HepG2 (cell line): ENCODE results near the gene RIPOR1. TPM values are rescaled to one million over a fixed set of nuclear protein-coding genes. Genes with fewer than 3 reads are reported as not detected.

Source experiments
- FOXP1 ChIP-seq, 2 experiments: fragments of 450-650 bp in 1 of 2; IDR thresholded peaks; 2 replicates each; pipeline ENCODE4 v1.6.1; 2017 to 2018; ENCODE audit warnings: antibody characterized with exemption in 1 of 2
- KLF13 ChIP-seq: sonication (generic); formaldehyde crosslinking; IDR thresholded peaks from 2 replicates; pipeline ENCODE4 v1.4.0; 2020; ENCODE audit warnings: mild to moderate bottlenecking, missing genetic modification reagents
- RBAK ChIP-seq: sonication (generic); formaldehyde crosslinking; IDR thresholded peaks from 2 replicates; pipeline ENCODE4 v1.5.1; 2020; ENCODE audit warnings: mild to moderate bottlenecking, missing genetic modification reagents
- SUZ12 ChIP-seq: fragments of 150-350 bp; IDR thresholded peaks from 2 replicates; pipeline ENCODE4 v1.6.1; 2014; ENCODE audit warnings: low read depth, low read length
- ZC3H4 ChIP-seq: sonication (generic); formaldehyde crosslinking; IDR thresholded peaks from 2 replicates; pipeline ENCODE4 v1.4.0; 2020; ENCODE audit warnings: missing genetic modification reagents, borderline replicate concordance
- ZFYVE20 ChIP-seq: sonication (generic); formaldehyde crosslinking; IDR thresholded peaks from 2 replicates; pipeline ENCODE4 v1.8.0; 2023; ENCODE audit warnings: low read depth, mild to moderate bottlenecking, moderate library complexity, missing genetic modification reagents, borderline replicate concordance
- ZKSCAN1 ChIP-seq: fragments of 150-350 bp; IDR thresholded peaks from 2 replicates; pipeline ENCODE4 v1.6.1; 2014; ENCODE audit warnings: low read length
- ZNF83 ChIP-seq: sonication (generic); formaldehyde crosslinking; IDR thresholded peaks from 2 replicates; pipeline ENCODE4 v1.4.0; 2020; ENCODE audit warnings: missing genetic modification reagents, mild to moderate bottlenecking, borderline replicate concordance
- polyA plus RNA-seq, 8 experiments: library from polyadenylated mRNA; depleted of rRNA in 3 of 8; stranded (reverse) in 7 of 8; unstranded in 1 of 8; fragments of >200 nt; fragmentation: Illumina TruSeq in 4 of 8; extraction: Trizol in 4 of 8; gene quantifications; 2 replicates each; pipeline versions ENCODE4 v1.2.1 to v1.2.3, GENCODE V29; 2011 to 2016; ENCODE audit warnings: low read depth in 4 of 8, missing spikeins in 1 of 8, mixed read lengths in 1 of 8; ENCODE audit not compliant: insufficient read depth in 1 of 8
- total RNA-seq, 5 experiments: library from RNA; depleted of rRNA; stranded (reverse); fragments of >200 nt; fragmentation: Illumina TruSeq; extraction: Trizol; gene quantifications; 2 replicates each; pipeline ENCODE4 v1.2.3, GENCODE V29; 2016; ENCODE audit warnings: low read depth in 1 of 5
- TF ChIP-seq, protein P1 (sequence below): sonication (generic); formaldehyde crosslinking; IDR thresholded peaks from 2 replicates; pipeline ENCODE4 v1.4.0; 2020; ENCODE audit warnings: missing genetic modification reagents, borderline replicate concordance
- TF ChIP-seq, protein P2 (sequence below): sonication (generic); formaldehyde crosslinking; IDR thresholded peaks from 2 replicates; pipeline ENCODE4; 2020; ENCODE audit warnings: missing genetic modification reagents, mild to moderate bottlenecking, borderline replicate concordance
- TF ChIP-seq, protein P3 (sequence below): sonication (generic); formaldehyde crosslinking; IDR thresholded peaks from 2 replicates; pipeline ENCODE4 v1.4.0; 2020; ENCODE audit warnings: missing genetic modification reagents, mild to moderate bottlenecking, borderline replicate concordance
- TF ChIP-seq, protein P4 (sequence below): sonication (generic); formaldehyde crosslinking; IDR thresholded peaks from 2 replicates; pipeline ENCODE4 v1.5.1; 2020; ENCODE audit warnings: mild to moderate bottlenecking, missing genetic modification reagents, borderline replicate concordance

Gene RIPOR1
- total and polyA plus RNA-seq, 2 of the 13 experiments (the other 11 are each of a cell fraction or from before 2014, with no cell fraction given) = 4.6 to 8.1 TPM

DNA sequence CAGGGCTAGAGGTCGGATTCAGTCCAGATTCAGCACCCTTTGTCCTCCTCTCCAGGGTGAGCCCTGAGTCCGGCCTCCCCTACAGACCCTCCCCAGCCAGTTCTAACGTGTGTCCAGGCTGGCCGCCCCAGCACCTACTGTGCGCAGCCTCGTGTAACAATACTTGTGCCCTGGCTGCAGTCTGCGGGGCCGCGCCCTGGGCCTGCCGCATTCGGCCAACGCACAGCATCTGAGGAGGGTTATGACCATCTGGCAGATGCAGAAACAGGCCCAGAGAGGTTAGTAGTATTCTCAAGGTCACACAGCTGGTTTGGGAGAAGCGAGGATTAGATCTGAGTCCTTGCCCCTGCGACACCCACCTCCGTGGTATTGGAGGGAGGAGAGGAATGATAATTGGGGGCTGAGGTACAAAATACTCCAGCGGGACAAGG is 968 bp downstream of the RIPOR1 start (continued):
- TF ChIP-seq, protein P1, sequence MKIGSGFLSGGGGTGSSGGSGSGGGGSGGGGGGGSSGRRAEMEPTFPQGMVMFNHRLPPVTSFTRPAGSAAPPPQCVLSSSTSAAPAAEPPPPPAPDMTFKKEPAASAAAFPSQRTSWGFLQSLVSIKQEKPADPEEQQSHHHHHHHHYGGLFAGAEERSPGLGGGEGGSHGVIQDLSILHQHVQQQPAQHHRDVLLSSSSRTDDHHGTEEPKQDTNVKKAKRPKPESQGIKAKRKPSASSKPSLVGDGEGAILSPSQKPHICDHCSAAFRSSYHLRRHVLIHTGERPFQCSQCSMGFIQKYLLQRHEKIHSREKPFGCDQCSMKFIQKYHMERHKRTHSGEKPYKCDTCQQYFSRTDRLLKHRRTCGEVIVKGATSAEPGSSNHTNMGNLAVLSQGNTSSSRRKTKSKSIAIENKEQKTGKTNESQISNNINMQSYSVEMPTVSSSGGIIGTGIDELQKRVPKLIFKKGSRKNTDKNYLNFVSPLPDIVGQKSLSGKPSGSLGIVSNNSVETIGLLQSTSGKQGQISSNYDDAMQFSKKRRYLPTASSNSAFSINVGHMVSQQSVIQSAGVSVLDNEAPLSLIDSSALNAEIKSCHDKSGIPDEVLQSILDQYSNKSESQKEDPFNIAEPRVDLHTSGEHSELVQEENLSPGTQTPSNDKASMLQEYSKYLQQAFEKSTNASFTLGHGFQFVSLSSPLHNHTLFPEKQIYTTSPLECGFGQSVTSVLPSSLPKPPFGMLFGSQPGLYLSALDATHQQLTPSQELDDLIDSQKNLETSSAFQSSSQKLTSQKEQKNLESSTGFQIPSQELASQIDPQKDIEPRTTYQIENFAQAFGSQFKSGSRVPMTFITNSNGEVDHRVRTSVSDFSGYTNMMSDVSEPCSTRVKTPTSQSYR = no peak
- TF ChIP-seq RBAK (no peak), KLF13 (CRISPR knock-in tag) (peak; percentile 93), ZC3H4 (CRISPR knock-in tag) (peak; percentile 46; the same call in 1 of the 2 replicates), ZNF83 (CRISPR knock-in tag) (0 out of 2 replicates have a peak, but pooled peaks have one; percentile 30), ZFYVE20 (CRISPR knock-in tag) (0 out of 2 replicates have a peak, but pooled peaks have one; percentile 58), ZKSCAN1 (peak; percentile 95), FOXP1 (IDR thresholded peaks at IDR 0.05) (no peak), FOXP1 (CRISPR knock-in tag; IDR thresholded peaks at IDR 0.05) (no peak), SUZ12 (no peak)
- TF ChIP-seq, protein P2, sequence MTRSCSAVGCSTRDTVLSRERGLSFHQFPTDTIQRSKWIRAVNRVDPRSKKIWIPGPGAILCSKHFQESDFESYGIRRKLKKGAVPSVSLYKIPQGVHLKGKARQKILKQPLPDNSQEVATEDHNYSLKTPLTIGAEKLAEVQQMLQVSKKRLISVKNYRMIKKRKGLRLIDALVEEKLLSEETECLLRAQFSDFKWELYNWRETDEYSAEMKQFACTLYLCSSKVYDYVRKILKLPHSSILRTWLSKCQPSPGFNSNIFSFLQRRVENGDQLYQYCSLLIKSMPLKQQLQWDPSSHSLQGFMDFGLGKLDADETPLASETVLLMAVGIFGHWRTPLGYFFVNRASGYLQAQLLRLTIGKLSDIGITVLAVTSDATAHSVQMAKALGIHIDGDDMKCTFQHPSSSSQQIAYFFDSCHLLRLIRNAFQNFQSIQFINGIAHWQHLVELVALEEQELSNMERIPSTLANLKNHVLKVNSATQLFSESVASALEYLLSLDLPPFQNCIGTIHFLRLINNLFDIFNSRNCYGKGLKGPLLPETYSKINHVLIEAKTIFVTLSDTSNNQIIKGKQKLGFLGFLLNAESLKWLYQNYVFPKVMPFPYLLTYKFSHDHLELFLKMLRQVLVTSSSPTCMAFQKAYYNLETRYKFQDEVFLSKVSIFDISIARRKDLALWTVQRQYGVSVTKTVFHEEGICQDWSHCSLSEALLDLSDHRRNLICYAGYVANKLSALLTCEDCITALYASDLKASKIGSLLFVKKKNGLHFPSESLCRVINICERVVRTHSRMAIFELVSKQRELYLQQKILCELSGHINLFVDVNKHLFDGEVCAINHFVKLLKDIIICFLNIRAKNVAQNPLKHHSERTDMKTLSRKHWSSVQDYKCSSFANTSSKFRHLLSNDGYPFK (CRISPR knock-in tag) = peak; percentile 48; the same call in 1 of the 2 replicates
- TF ChIP-seq, protein P3, sequence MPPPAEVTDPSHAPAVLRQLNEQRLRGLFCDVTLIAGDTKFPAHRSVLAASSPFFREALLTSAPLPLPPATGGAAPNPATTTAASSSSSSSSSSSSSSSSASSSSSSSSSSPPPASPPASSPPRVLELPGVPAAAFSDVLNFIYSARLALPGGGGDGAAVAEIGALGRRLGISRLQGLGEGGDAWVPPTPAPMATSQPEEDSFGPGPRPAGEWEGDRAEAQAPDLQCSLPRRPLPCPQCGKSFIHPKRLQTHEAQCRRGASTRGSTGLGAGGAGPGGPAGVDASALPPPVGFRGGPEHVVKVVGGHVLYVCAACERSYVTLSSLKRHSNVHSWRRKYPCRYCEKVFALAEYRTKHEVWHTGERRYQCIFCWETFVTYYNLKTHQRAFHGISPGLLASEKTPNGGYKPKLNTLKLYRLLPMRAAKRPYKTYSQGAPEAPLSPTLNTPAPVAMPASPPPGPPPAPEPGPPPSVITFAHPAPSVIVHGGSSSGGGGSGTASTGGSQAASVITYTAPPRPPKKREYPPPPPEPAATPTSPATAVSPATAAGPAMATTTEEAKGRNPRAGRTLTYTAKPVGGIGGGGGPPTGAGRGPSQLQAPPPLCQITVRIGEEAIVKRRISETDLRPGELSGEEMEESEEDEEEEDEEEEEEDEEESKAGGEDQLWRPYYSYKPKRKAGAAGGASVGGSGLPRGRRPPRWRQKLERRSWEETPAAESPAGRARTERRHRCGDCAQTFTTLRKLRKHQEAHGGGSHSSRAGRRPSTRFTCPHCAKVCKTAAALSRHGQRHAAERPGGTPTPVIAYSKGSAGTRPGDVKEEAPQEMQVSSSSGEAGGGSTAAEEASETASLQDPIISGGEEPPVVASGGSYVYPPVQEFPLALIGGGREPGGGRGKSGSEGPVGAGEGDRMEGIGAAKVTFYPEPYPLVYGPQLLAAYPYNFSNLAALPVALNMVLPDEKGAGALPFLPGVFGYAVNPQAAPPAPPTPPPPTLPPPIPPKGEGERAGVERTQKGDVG (CRISPR knock-in tag) = peak; percentile 80; the same call in 1 of the 2 replicates
- TF ChIP-seq, protein P4, sequence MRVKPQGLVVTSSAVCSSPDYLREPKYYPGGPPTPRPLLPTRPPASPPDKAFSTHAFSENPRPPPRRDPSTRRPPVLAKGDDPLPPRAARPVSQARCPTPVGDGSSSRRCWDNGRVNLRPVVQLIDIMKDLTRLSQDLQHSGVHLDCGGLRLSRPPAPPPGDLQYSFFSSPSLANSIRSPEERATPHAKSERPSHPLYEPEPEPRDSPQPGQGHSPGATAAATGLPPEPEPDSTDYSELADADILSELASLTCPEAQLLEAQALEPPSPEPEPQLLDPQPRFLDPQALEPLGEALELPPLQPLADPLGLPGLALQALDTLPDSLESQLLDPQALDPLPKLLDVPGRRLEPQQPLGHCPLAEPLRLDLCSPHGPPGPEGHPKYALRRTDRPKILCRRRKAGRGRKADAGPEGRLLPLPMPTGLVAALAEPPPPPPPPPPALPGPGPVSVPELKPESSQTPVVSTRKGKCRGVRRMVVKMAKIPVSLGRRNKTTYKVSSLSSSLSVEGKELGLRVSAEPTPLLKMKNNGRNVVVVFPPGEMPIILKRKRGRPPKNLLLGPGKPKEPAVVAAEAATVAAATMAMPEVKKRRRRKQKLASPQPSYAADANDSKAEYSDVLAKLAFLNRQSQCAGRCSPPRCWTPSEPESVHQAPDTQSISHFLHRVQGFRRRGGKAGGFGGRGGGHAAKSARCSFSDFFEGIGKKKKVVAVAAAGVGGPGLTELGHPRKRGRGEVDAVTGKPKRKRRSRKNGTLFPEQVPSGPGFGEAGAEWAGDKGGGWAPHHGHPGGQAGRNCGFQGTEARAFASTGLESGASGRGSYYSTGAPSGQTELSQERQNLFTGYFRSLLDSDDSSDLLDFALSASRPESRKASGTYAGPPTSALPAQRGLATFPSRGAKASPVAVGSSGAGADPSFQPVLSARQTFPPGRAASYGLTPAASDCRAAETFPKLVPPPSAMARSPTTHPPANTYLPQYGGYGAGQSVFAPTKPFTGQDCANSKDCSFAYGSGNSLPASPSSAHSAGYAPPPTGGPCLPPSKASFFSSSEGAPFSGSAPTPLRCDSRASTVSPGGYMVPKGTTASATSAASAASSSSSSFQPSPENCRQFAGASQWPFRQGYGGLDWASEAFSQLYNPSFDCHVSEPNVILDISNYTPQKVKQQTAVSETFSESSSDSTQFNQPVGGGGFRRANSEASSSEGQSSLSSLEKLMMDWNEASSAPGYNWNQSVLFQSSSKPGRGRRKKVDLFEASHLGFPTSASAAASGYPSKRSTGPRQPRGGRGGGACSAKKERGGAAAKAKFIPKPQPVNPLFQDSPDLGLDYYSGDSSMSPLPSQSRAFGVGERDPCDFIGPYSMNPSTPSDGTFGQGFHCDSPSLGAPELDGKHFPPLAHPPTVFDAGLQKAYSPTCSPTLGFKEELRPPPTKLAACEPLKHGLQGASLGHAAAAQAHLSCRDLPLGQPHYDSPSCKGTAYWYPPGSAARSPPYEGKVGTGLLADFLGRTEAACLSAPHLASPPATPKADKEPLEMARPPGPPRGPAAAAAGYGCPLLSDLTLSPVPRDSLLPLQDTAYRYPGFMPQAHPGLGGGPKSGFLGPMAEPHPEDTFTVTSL (CRISPR knock-in tag) = no peak
